B cell (primary cell): ENCODE data around the gene GRHL3. TPM values are rescaled to one million over a fixed set of nuclear protein-coding genes. Genes with fewer than 3 reads are reported as not detected.

Source experiments
- ATAC-seq: fragments of 200-7000 bp; cut with Tn5 transposase; one replicate; pipeline ENCODE4 v1.10.0; 2021; ENCODE audit warnings: low read depth, mild to moderate bottlenecking, moderate number of reproducible peaks, moderate library complexity
- CTCF ChIA-PET: fragments of 350-600 bp; sonication (Branson Sonifier 250); formaldehyde crosslinking; loops from one replicate; lab custom pipeline; 2021; ENCODE audit warnings: antibody characterized with exemption, inconsistent platforms; lab: Charles Lee
- POLR2A ChIA-PET: fragments of 350-600 bp; sonication (Branson Sonifier 250); formaldehyde crosslinking; loops from one replicate; lab custom pipeline; 2021; ENCODE audit warnings: antibody characterized with exemption; lab: Charles Lee
- DNase-seq: peaks from one replicate; pipeline ENCODE4 v3.0.0; 2013
- H2AFZ ChIP-seq: 2 replicates; pipeline ENCODE4 v1.6.1; 2012; ENCODE audit warnings: mild to moderate bottlenecking, low read depth, low read length; ENCODE audit not compliant: insufficient read depth, poor library complexity, severe bottlenecking
- H3K27ac ChIP-seq, 2 donors: 1 replicate in 1 of 2; 2 replicates in 1 of 2; pipeline ENCODE4 v1.5.1; 2012 to 2013; ENCODE audit warnings: low read length in 2 of 2, mild to moderate bottlenecking in 2 of 2, moderate library complexity in 1 of 2
- H3K27me3 ChIP-seq, 4 experiments: fragments of 200-600 bp in 1 of 4; sonication (generic) in 1 of 4; replicated peaks in 1 of 4; 1 replicate in 2 of 4; 2 replicates in 2 of 4; pipeline versions ENCODE4 v1.6.1 to v1.7.0; 2013 to 2016; ENCODE audit warnings: low read length in 3 of 4, mild to moderate bottlenecking in 2 of 4, mixed read lengths in 1 of 4, moderate library complexity in 1 of 4; ENCODE audit not compliant: insufficient read depth in 4 of 4, control insufficient read depth in 3 of 4; ENCODE audit errors: control extremely low read depth in 1 of 4
- H3K36me3 ChIP-seq, 2 experiments: replicated peaks in 1 of 2; 1 replicate in 1 of 2; 2 replicates in 1 of 2; pipeline versions ENCODE4 v1.6.1 to v1.7.1; 2013; ENCODE audit warnings: low read length in 1 of 2; ENCODE audit not compliant: insufficient read depth in 2 of 2, control insufficient read depth in 1 of 2; ENCODE audit errors: control extremely low read depth in 1 of 2, extremely low read depth in 1 of 2
- H3K4me1 ChIP-seq, 2 donors: fragments of 200-600 bp in 1 of 2; sonication (generic) in 1 of 2; 1 replicate in 1 of 2; 2 replicates in 1 of 2; pipeline versions ENCODE4 v1.5.1 to v1.6.1; 2013 to 2017; ENCODE audit warnings: low read length in 2 of 2; ENCODE audit not compliant: control insufficient read depth in 2 of 2, insufficient read depth in 2 of 2
- H3K4me2 ChIP-seq: replicated peaks from 2 replicates; pipeline ENCODE3; 2012; ENCODE audit warnings: mild to moderate bottlenecking, low read depth, low read length; ENCODE audit not compliant: poor library complexity, severe bottlenecking
- H3K4me3 ChIP-seq, 5 experiments: fragments of 200-600 bp in 1 of 5; sonication (generic) in 1 of 5; 1 replicate in 3 of 5; 2 replicates in 2 of 5; pipeline versions ENCODE4 v1.5.1 to v1.7.0; 2011 to 2016; ENCODE audit warnings: low read length in 4 of 5, mild to moderate bottlenecking in 4 of 5, low read depth in 2 of 5, control low read depth in 1 of 5, moderate library complexity in 1 of 5; ENCODE audit not compliant: insufficient read depth in 1 of 5; ENCODE audit errors: control extremely low read depth in 1 of 5, extremely low read depth in 1 of 5
- H3K79me2 ChIP-seq: fragments of 200-600 bp; sonication (generic); one replicate; pipeline ENCODE4 v1.6.0; 2016; ENCODE audit warnings: low read length; ENCODE audit not compliant: control insufficient read depth, insufficient read depth
- H3K9ac ChIP-seq: fragments of 200-600 bp; sonication (generic); 2 replicates; pipeline ENCODE4 v1.6.1; 2017; ENCODE audit warnings: mild to moderate bottlenecking, low read length, moderate library complexity
- H3K9me3 ChIP-seq, 3 donors: one replicate each; pipeline versions ENCODE4 v1.6.1 to v1.7.1; 2013; ENCODE audit warnings: low read length in 2 of 3; ENCODE audit not compliant: control insufficient read depth in 2 of 3, insufficient read depth in 1 of 3; ENCODE audit errors: control extremely low read depth in 1 of 3
- H4K20me1 ChIP-seq: 2 replicates; pipeline ENCODE4 v1.6.0; 2012; ENCODE audit warnings: mild to moderate bottlenecking, low read length; ENCODE audit not compliant: insufficient read depth, control insufficient read depth, poor library complexity, severe bottlenecking
- H3K27ac Mint-ChIP-seq: one replicate; pipeline ENCODE4 v1.8.0; 2021; ENCODE audit warnings: mixed read lengths
- H3K27me3 Mint-ChIP-seq: one replicate; pipeline ENCODE4 v1.8.0; 2021; ENCODE audit warnings: mixed read lengths
- H3K4me1 Mint-ChIP-seq: one replicate; pipeline ENCODE4 v1.8.0; 2021; ENCODE audit warnings: mixed read lengths
- H3K4me3 Mint-ChIP-seq: one replicate; pipeline ENCODE4 v1.8.0; 2021; ENCODE audit warnings: mixed read lengths
- H3K9me3 Mint-ChIP-seq: one replicate; pipeline ENCODE4 v1.8.0; 2022; ENCODE audit warnings: mixed read lengths; ENCODE audit not compliant: insufficient read depth
- CTCF ChIP-seq: fragments of 200-600 bp; IDR thresholded peaks from one replicate; pipeline ENCODE4 v1.8.0; 2022; ENCODE audit warnings: antibody characterized with exemption, mild to moderate bottlenecking
- EZH2 ChIP-seq: IDR thresholded peaks from 2 replicates; pipeline ENCODE4 v1.6.1; 2012; ENCODE audit warnings: borderline replicate concordance, low read depth, mild to moderate bottlenecking, moderate library complexity, low read length; ENCODE audit not compliant: insufficient read depth, poor library complexity, severe bottlenecking
- WGBS: methylation state at CpG from one replicate; pipeline ENCODE4 v1.1.5; 2013; ENCODE audit warnings: missing lambda C conversion rate; ENCODE audit not compliant: insufficient coverage; 5-methylcytosine and 5-hydroxymethylcytosine counted together
- intact Hi-C: fragments of 100-400 bp; cut with micrococcal nuclease; formaldehyde crosslinking; loops from one replicate; pipeline ENCODE4 v1.10.0; 2022
- polyA plus RNA-seq: library from polyadenylated mRNA; depleted of rRNA; stranded (reverse); fragments of >200 nt; gene quantifications from 2 replicates; pipeline ENCODE4 v1.2.3, GENCODE V29; 2012
- total RNA-seq, 2 donors: library from RNA; stranded (reverse); fragments of 120-200 nt in 1 of 2; gene quantifications; 1 replicate in 1 of 2; 2 replicates in 1 of 2; pipeline versions ENCODE4 v1.2.3 to v1.2.4, GENCODE V29; 2013 to 2022

GRHL3 gene
- total and polyA plus RNA-seq, 2 donors (not counting 1 experiment from before 2014, with no cell fraction given), result not detected

GRCh38 chr1:24386931-24387330 lies 67.8 kb downstream of the GRHL3 start:
- Histone ChIP-seq H3K4me1 (peaks cover 19 to 40% of the 10 kb centered on the region in 2 donors), H3K27me3 (no peaks in the 10 kb centered on the region), H3K36me3 (peaks cover 0 to 2% of the 10 kb centered on the region in 2 experiments), H4K20me1 (no peaks in the 10 kb centered on the region), H3K9ac (no peak overlapping the region), H3K4me2 (no peak overlapping the region), H3K9me3 (no peaks in the 10 kb centered on the region), H3K4me3 (no peak overlapping the region), H3K27ac (no peak overlapping the region), H3K79me2 (no peaks in the 10 kb centered on the region), H2AFZ (no peak overlapping the region)
- TF ChIP-seq CTCF (no peak), EZH2 (no peak)
- Mint-ChIP-seq H3K4me3 (no peak overlapping the region), H3K27ac (no peak overlapping the region), H3K27me3 (no peaks in the 10 kb centered on the region), H3K9me3 (no peaks in the 10 kb centered on the region), H3K4me1 (peaks cover 36% of the 10 kb centered on the region)
- DNase-seq (no peak), ATAC-seq (no peak)
- intact Hi-C loops, result no loop called here
- 94% methylated on average over 11 of the region's 11 CpGs for WGBS
- ChIA-PET POLR2A (no interaction called here), CTCF (interaction anchor here (1.0 to 8.0 kb wide), 5 partner anchors 183 to 239 kb away, joined by 3 to 98 read pairs (median 3); no protein-coding TSS in a partner anchor)

GRCh38 chr1:24387636-24388175 lies 68.5 kb downstream of the GRHL3 start:
- Histone ChIP-seq H3K4me2 (no peak overlapping the region), H2AFZ (no peak overlapping the region), H3K36me3 (no peaks in the 10 kb centered on the region), H3K4me3 (no peak overlapping the region), H3K79me2 (no peaks in the 10 kb centered on the region), H3K4me1 (peaks cover 27 to 48% of the 10 kb centered on the region in 2 donors), H3K9me3 (no peaks in the 10 kb centered on the region), H4K20me1 (no peaks in the 10 kb centered on the region), H3K27ac (no peak overlapping the region), H3K9ac (no peak overlapping the region), H3K27me3 (no peaks in the 10 kb centered on the region)
- Mint-ChIP-seq H3K27ac (no peak overlapping the region), H3K4me3 (no peak overlapping the region), H3K4me1 (peaks cover 44% of the 10 kb centered on the region), H3K9me3 (no peaks in the 10 kb centered on the region), H3K27me3 (no peaks in the 10 kb centered on the region)
- WGBS, result no CpG with 5 or more reads among the region's 1 CpG
- ChIA-PET POLR2A (no interaction called here), CTCF (interaction anchor here (1.0 to 8.0 kb wide), 7 partner anchors 179 to 240 kb away, joined by 3 to 98 read pairs (median 3); no protein-coding TSS in a partner anchor)
- TF ChIP-seq CTCF, result no peak
- no peak for TF ChIP-seq EZH2
- intact Hi-C loops, result no loop called here
- ATAC-seq (no peak), DNase-seq (no peak)
